ENCODE results near the gene VCAN.

Gene VCAN

DNA sequence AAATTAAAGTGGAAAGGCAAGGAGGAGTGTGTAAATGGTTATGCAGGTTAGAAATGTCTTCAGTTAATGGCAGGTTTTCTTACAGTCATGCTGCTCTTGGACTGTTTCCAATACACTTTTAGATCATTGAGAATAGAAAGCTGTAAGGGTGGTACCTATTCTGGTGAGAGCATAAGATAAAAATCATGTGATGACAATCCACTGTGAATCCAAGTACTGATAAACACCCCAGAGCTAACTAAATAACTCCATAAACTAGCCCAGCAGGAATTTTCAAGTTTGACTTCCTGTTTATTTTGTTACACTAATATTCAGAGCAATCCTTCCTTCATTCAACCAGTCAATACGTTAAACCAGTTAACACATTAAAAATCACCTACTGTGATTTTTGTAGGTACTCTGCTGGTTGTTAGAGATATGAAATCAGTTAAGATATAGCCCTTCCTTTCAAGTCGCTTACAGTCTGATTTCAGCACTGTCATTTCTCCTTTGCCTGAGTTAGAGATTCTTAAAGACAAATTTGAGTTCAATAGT lies 22.6 kb downstream of the VCAN start:
- DNase-seq (ENCODE audit: low spot score) (no peak), FAIRE-seq (no peak)

DNA sequence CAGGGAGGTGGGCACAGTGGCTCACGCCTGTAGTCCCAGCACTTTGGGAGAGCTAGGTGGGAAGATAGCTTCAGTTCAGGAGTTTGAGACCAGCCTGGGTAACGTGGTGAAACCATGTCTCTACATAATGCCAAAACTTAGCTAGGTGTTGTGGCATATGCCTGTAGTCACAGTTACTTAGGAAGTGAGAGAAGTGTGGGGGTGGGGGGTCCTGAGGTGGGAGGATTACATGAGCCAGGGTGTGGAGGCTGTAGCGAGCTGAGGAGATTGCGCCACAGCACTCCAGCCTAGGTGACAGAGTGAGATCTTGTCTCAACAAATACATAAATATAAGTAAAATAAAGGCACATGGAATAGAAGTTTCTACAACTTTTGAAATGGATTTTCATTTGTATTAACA lies 23.1 kb downstream of the VCAN start:
- FAIRE-seq, result no peak
- no peak for DNase-seq (ENCODE audit: low spot score)

DNA sequence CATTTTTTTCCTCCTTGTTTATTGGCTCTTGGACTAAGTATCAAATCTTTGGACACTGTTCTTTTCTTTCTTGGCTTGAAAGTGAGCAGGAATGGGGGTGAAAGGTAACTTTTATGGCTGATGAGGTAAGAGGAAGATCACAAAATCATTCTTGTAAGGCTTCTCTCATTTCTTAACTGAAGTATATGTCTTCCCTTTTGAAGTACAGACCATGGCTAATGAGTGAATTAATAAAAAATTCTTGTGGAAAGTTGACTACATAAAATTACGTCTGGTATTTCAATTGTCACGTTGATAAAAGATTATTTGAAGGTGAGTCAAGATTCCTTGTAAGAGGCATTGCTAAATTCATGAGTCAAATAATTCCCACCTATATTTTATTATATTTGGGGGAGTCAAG lies 25.1 kb downstream of the VCAN start:
- DNase-seq (ENCODE audit: low spot score) (no peak), FAIRE-seq (no peak)

DNA sequence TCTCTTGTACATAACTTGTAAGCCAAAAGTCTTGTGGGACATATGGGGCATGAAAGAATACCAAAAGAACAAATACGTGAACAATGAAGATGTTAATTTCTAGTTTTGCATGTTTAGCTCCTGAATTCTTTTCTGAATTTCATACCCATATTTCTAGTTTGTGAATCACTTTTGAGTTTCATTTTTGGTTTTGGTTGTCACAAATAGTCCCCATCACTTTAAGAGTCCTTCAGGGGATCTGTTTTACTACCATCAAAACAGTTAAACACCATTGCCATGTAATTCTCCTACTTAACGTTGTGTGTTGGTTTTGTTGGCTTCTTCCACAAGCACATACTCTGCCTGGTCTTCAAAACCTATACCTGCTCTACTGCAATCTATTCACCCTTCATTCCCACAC lies 27.0 kb downstream of the VCAN start:
- peak; percentile 35 for FAIRE-seq
- no peak for DNase-seq (ENCODE audit: low spot score)

DNA sequence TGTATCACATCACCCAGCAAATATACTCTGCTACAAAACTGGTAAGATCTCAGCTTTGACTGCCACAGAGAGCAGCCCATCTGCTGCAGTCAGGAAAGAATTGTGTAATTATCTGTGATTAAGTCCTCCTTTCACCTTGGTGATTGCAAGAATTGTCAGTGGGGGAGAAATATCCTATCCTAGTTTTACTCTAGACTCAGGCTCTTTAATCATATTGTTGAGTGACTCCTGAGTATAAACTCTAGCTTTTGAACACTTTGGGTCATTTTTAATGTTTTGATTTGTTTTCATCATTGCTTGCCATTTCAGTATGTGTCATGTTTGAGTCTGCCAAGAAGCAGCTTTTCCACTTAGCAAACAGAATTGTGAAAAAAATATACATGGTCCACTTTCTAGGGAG lies 32.1 kb downstream of the VCAN start:
- FAIRE-seq, result no peak
- no peak for DNase-seq (ENCODE audit: low spot score)

DNA sequence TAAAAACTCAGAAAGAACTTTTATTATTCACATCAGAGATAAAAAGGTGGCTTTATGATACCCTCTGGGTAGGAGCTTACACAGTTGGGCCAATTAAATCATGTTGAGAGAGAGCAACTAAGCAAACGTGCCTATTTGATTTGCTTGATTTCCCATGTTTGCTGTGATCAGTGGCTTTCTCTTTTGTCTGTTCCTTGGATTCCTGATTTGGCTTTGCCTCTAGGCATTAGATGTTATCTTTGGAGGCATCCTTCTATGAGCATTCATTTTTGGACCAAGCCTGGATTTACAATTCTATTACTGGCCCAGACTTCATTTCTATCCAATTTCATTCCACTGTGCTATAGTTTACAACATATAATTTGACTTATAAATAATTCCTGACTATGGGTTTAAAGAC lies 35.9 kb downstream of the VCAN start:
- no peak for FAIRE-seq
- no peak for DNase-seq (ENCODE audit: low spot score)

DNA sequence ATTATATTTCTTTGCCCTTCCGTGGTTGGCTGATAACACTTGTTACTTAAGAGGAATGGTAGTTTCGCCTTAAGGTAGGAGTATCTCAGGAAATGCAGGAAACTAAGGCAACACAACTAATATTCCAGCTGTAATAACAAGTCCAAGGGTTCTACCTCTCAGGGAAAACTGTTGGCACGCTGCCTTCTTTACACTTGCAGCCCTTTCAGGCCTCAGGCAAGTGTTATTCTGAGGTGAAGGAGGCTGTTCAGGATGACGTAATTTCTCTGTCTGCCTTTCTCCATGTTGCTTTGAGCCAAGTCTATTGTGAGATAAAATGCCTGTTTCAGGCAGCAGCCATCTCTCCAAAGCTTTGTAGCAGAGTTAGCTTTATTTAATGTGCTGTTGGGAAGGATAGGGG lies 38.0 kb downstream of the VCAN start:
- DNase-seq (ENCODE audit: low spot score) (peak; percentile 37), FAIRE-seq (no peak)

DNA sequence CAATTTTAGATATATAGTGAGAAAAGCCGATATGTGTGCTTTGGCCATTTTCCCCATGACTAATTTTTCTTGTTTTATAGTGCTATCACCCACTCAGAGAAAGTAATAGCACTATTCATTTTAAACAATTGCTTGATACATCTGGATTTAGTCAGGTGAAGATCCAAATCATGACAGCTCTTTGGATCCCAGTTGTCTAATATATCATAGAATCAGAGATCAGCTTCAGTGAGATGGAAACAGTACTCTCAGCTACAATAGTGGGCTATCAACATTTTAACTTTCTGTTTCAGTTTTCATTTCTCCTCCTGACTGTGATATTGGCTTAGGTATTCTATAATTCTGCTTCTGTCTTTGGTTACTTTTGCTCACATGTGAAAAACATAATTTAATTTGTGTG lies 38.7 kb downstream of the VCAN start:
- no peak for FAIRE-seq

DNA sequence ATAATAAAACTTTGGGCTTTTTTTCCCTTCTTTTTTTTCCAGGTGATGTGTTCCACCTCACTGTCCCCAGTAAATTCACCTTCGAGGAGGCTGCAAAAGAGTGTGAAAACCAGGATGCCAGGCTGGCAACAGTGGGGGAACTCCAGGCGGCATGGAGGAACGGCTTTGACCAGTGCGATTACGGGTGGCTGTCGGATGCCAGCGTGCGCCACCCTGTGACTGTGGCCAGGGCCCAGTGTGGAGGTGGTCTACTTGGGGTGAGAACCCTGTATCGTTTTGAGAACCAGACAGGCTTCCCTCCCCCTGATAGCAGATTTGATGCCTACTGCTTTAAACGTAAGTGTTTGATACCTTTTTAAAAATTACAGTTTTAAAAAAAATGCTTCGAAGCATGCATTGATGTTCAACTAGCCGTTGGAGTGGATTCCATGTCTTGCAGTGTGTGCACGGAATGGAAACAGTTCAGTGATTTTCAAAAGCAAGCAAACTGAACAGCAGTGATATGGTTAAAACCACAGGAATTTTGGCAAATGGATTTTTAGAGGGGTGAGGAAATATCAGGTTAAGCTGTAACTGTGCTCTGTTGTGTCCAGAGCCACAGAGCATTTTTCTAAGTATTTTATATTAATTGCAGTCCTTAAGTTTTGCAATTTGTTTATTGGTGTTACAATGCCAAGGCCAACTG lies 40.7 kb downstream of the VCAN start:
- FAIRE-seq, result no peak
- peak; percentile 45 for DNase-seq (ENCODE audit: low spot score)

More for the DNA sequence above, 38.7 kb downstream of the VCAN start:
- DNase-seq (ENCODE audit: low spot score), result no peak

DNA sequence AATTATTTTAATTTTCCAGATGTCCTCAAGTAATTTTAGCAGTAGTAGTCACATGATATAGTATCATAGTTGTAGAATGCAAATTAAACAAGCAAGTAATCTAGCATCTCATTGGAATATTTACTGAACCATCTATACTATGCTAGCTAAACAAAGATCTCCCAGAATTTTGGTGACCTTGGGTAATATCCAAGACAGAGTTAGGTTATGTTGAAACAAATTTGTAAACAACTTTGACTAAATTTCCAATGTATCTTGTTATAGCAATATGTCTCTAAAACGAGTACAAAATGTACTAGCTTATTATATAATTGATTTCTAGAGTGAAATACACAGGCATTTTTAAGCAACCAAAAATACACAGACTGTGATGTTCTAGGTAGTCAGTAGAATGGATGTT lies 41.5 kb downstream of the VCAN start:
- no peak for DNase-seq (ENCODE audit: low spot score)
- no peak for FAIRE-seq

DNA sequence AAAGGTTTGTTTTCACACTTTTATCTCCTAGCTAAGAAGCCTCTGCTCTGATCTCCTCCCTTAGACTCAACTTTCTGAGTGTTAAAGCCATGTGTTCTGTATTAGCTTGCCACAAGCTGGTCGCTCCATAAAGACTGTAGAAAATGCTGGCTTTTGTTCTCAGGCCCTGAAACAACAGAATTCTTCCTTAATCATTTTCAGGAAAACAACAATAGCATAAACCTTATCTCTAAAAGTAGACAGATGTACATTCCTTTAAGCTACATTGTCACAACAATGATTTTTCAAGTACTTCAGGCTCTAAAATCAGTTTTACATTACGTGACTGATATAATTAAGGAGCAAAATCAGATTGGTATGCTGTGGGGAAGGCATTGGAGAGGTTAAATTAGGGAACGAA lies 41.9 kb downstream of the VCAN start:
- FAIRE-seq, result no peak
- no peak for DNase-seq (ENCODE audit: low spot score)

DNA sequence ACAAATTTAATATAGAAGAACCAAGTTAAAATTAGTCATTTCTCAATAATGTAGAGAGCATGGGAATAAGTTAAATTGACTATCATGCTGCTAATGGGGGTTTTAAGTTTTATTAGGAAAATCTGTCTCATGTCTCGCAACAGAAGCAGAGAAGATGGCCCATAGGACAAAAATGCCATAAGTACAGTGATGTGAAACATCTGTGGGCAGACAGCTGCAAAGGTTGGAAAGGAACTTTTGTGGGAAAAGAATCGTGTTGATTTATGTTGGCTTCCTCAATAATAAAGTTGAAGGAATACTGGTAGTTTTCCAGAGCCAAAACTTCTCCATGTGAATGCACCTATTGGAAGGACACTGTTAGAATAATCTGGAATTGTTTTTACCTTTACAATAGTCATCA lies 44.8 kb downstream of the VCAN start:
- FAIRE-seq (no peak), DNase-seq (ENCODE audit: low spot score) (no peak)

DNA sequence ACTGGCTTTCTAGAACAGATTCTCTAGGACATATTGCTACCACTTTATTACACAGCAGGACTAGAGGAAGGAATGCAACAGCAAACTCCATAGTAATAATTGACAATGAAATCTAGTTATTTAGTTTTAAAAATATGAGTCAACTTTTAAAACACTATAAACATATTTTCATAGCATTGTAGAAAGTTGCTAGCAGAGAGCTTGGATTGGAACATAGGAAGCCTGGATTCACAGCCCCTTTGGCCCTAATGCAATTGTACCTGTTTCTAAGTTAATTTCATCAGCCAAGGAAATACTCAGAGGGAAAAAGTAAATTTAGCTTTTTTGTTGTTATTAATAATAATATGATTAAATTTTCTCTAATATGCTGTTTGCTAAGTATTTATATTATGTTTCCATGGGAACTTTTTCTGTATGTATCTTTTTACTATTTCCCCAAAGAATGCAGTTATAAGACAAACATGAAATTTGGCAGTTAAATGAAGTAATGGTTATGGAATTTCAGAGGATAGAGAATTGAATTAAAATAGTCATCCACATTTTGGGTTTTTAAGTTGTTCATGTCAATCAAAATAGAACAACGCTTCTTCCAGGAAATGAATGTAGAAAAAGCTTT lies 45.6 kb downstream of the VCAN start:
- FAIRE-seq, result no peak
- DNase-seq (ENCODE audit: low spot score), result no peak

DNA sequence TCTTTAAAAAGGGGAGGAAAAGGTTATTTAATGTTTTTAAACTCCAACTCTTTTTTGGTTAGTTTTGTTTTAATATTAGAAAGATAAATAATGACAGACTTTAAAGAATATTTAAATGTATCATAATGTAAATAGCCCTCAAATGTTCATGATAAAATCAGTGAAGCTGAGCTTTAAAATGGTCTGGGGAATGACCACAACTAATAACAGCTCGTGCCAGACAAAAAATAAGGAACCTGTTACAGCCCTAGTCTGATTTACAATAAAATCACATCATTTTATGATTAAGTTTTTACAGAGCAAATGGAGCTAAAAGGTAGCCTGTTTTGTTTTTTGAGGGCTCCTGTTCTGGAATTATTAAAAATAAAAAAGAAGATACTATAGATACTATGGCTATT lies 46.1 kb downstream of the VCAN start:
- no peak for DNase-seq (ENCODE audit: low spot score)
- FAIRE-seq, result no peak

DNA sequence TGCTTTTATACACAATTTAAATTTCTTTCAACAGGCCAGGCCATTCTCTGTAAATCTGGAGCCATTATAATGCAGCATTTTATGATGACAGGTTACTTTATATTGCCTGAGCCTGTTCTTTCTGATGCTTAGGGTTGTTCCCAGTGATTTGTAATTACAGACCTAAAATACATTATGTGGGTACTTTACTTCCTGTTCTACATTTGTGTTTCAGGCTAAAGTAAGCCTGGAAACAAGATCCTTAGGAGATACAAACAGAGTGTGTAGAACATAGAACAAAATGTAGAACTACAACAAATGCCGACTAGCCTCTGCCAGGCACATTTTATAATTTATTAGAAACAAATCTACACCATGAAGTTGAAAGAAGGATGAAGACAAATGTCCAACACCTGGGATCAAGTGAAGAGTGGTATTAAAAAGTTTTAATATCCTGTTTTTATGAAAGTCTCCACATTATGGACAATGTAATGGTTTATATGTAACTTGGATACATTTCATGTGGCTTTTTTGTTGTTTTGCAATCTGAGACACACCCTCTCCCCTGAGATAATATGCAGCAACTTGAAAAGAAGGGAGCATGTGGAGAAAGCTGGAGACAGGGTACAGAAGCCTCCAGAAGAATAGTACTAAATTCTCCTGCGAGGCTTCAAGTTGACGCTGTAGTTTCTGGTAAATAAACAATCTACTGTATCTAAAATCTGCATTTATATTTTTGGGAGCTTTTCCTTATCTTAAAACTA lies 46.9 kb downstream of the VCAN start:
- FAIRE-seq (no peak), DNase-seq (ENCODE audit: low spot score) (no peak)

DNA sequence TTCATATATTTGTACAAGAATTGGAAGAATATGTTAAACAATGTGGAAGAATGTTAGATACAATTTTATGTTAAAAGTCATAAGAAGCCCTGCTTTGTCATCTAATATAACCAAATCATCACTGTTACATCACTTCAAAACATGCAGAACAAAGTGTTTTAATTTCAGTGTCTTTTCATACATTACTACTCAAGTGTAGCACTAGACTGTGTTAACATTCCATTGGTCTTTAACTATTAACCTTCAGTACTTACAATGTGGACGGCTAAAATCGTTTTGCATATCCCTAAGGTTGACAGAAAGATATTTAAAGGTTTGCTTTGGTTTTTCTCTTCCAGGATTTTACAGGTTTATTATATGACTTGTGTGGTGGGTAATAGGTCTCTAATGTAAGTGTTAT lies 50.9 kb downstream of the VCAN start:
- DNase-seq (ENCODE audit: low spot score) (no peak), FAIRE-seq (no peak)

DNA sequence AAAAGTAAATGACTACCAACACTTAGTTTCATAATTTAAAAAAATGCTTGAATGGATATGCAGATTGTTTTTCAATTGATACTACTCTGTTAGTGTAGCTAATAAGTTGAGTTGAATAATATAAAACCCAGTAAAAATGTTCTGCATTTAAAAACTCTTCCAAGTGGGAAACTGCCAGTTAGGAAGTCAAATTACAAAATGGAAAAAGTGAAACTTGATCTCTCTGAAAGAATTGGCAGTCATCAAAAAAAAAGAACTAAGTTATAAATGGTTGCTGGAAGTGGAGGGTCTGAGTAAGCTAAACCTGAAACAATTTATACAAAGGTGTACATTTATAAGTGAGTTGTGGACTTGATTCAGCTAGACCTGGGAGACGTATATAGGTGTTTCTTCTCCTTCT lies 52.4 kb downstream of the VCAN start:
- DNase-seq (ENCODE audit: low spot score) (no peak), FAIRE-seq (no peak)

DNA sequence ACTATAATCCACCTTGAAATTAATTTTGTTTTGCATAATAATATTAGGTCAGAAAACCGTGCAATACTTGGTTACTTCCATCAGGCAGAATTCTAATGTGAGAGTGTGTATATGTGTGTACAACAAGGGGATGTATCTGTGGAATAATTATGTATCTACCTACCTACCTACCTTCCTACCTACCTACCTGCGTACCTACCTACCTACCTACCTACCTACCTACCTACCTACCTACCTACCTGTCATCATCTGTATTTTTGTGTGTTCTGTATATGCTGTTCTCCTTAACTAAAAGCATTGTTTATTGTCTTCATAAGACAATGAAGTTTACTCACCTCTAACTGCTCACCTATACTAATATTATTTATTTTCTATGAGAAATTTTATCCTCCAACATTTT lies 52.8 kb downstream of the VCAN start:
- DNase-seq (ENCODE audit: low spot score) (no peak), FAIRE-seq (no peak)

DNA sequence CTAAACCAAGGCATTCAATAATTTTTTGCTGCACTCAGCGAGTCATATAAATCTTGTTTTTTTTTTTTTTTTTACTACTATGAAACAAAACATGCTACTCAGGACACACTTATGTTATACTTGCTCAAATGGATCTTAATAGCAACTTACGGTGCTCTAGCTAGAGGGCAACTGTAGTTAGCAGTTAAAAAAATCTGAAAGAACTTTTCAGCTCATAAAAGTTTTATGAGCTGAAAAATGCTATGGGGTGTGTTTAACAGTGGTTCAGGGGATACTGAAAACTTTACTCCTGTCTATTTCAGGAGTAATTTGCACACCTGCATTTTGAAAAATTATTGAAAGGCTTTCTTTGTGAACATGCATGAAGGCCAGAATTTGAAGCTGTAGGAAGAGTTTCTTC lies 53.4 kb downstream of the VCAN start:
- DNase-seq (ENCODE audit: low spot score), result no peak
- no peak for FAIRE-seq

DNA sequence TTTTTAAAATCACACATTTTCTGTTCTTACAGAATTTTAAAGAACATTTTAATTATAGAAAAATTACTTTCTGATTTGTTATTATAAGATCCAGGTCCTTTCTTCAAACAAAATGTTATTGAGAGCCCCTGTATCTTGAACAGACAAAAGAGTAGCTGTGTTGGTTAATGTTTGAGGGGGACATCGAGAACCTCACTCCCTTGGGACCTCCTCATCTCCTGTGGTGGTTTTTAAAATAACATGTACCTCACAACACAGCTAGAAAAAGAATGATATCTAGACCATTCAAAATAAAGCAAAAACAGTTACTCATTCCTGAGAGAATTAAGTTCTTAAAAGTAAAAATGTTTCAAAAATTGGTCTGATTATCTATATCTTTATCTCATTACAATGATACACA lies 54.7 kb downstream of the VCAN start:
- FAIRE-seq, result no peak
- no peak for DNase-seq (ENCODE audit: low spot score)

DNA sequence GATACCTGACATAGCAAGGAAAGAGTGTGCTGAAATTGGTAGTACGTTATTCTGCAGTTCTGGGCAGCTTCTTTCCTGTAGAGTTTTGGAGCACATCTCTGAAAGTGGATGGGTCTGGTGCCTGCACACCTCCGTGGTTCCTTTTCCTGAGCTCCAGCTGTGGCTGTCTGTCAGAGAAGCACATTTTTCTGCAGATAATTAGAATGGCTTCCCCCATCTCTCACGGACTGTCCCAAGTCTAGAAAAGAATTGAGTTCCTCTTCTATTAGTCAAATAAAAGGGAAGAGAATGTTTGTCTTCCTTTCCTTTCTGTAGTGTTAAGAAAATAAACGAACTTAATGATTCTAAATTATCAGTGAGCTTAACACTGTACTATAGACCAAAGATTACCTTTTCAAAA lies 55.7 kb downstream of the VCAN start:
- FAIRE-seq, result no peak
- DNase-seq (ENCODE audit: low spot score), result no peak

DNA sequence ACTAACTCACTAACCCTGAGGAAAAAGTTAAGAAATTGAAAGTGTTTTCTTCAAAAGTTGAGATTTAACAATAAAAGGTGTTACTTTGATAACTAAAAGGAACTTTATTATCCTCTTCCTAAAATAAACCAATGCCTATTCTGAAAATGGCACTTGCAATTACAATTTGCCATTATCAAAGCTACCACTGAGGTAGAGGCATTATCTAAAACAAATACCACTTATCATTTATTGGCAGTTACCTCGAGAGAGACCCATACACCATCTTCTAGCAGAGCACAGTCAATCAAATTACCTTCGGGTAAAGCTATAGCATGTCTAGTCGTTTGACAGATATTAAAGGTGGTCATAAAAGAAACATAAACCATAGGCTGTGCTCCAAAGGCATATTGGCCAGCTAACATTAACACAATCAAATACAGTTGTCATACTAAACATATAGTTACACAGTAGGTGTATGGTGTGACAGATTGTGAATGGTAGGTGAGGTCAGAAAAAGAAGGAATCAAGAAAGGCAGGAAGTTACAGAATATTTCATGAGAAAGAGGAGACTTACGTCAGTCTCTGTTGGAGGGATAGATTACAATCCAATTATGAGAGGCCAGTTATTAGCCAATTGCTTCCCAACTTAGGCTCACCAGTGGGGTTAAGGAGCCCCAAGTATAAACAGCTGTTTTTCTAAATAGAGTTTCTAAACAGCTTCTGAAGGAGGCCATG lies 56.3 kb downstream of the VCAN start:
- FAIRE-seq, result no peak

More for the DNA sequence above, 56.3 kb downstream of the VCAN start:
- no peak for DNase-seq (ENCODE audit: low spot score)

Data from urothelium cell line (cell line).